Vagina (tissue), 2 donors: ENCODE measurements around the gene SLC46A3. TPM values are rescaled to one million over a fixed set of nuclear protein-coding genes. Genes with fewer than 3 reads are reported as not detected.

Source experiments
- DNase-seq, 2 donors: peaks; one replicate each; pipeline ENCODE4 v3.0.0-alpha.2; 2017; ENCODE audit errors: extremely low spot score in 2 of 2
- H3K27ac ChIP-seq: fragments of 200-600 bp; sonication (generic); one replicate; pipeline ENCODE4 v1.5.1; 2019
- H3K27me3 ChIP-seq: fragments of 200-600 bp; sonication (generic); one replicate; pipeline ENCODE4 v1.5.1; 2019
- H3K36me3 ChIP-seq, 2 donors: fragments of 200-600 bp; sonication (generic); one replicate each; pipeline ENCODE4 v1.5.1; 2017 to 2019
- H3K4me1 ChIP-seq: fragments of 200-600 bp; sonication (generic); one replicate; pipeline ENCODE4 v1.5.1; 2019
- H3K4me3 ChIP-seq, 2 donors: fragments of 200-600 bp; sonication (generic); 1 replicate in 1 of 2; 2 replicates in 1 of 2; pipeline ENCODE4 v1.5.1; 2016 to 2019
- H3K9me3 ChIP-seq: fragments of 200-600 bp; sonication (generic); one replicate; pipeline ENCODE4 v1.5.1; 2019
- POLR2A ChIP-seq, 2 donors: fragments of 450-650 bp; IDR thresholded peaks; one replicate each; pipeline ENCODE4 v1.6.1; 2017; ENCODE audit warnings: antibody characterized with exemption in 2 of 2, mild to moderate bottlenecking in 2 of 2, moderate library complexity in 2 of 2
- POLR2AphosphoS5 ChIP-seq, 2 donors: sonication (generic); formaldehyde crosslinking; IDR thresholded peaks; one replicate each; pipeline ENCODE4 v1.9.0; 2017; ENCODE audit warnings: antibody characterized with exemption in 2 of 2, mild to moderate bottlenecking in 2 of 2, low read depth in 1 of 2; ENCODE audit not compliant: insufficient read depth in 1 of 2
- intact Hi-C: fragments of 100-400 bp; cut with DNase I; formaldehyde crosslinking; loops from one replicate; pipeline ENCODE4 v1.15.1; 2023
- total RNA-seq: library from RNA; depleted of rRNA; stranded (reverse); fragments of >200 nt; gene quantifications from one replicate; pipeline ENCODE4 v1.2.3, GENCODE V29; 2016
- TF ChIP-seq, protein P1 (sequence below), 3 experiments: fragments of 450-650 bp in 2 of 3; fragments of 200-600 bp in 1 of 3; sonication (generic) in 1 of 3; IDR thresholded peaks; one replicate each; pipeline ENCODE4 v1.5.1; 2017 to 2019; ENCODE audit warnings: antibody characterized with exemption in 3 of 3, mild to moderate bottlenecking in 2 of 3, moderate library complexity in 2 of 3

The SLC46A3 gene
- total RNA-seq, 1 donor from 2014 or later = 5.2 TPM

DNA sequence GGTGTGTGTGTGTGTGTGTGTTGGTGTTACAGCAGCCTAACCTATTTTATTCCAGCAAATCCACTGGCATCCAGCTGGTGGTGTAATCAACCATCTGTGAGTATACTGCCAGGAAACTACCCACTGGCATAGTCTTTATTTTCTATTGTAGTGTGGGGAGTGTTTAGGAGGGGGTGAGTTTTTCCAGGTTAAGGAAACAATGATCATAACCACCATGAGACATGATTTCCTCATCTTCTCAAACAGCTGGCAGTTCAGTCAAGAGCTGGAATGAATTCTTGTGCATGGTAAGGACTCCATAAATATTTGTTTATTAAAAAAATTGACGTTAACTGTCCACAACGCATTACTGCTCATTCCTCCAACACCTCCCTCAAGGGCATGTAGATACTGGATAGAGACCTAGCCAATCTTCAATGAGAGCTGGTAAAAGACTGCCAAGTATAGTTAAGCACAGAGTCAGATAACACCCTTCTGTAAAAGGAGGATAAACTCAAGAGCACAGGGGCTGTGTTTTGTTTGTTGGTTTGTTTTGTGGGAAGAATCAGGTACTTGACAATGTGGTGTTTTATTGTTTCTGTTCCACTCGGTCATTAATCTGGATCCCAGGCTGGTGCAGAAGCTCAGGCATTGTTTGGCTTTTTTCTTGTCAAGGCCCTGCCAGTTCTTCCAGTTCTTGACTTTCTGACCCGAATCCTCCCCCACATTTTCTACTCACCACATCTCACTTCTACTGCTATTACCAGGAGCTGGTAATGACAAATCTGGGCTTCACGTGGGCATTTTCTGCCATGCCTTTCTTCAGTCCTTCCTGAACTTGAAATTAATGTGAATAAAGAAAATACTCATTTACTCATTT lies 31.6 kb upstream of the SLC46A3 start:
- intact Hi-C loops = no loop called here
- H3K4me1 ChIP-seq = peaks cover 20% of the 10 kb centered on the region
- TF ChIP-seq POLR2A (IDR thresholded peaks at IDR 0.05) (no peak), POLR2AphosphoS5 (IDR thresholded peaks at IDR 0.05; ENCODE audit: insufficient read depth in 1 of 2, low read depth in 1 of 2) (no peak)
- TF ChIP-seq, protein P1, sequence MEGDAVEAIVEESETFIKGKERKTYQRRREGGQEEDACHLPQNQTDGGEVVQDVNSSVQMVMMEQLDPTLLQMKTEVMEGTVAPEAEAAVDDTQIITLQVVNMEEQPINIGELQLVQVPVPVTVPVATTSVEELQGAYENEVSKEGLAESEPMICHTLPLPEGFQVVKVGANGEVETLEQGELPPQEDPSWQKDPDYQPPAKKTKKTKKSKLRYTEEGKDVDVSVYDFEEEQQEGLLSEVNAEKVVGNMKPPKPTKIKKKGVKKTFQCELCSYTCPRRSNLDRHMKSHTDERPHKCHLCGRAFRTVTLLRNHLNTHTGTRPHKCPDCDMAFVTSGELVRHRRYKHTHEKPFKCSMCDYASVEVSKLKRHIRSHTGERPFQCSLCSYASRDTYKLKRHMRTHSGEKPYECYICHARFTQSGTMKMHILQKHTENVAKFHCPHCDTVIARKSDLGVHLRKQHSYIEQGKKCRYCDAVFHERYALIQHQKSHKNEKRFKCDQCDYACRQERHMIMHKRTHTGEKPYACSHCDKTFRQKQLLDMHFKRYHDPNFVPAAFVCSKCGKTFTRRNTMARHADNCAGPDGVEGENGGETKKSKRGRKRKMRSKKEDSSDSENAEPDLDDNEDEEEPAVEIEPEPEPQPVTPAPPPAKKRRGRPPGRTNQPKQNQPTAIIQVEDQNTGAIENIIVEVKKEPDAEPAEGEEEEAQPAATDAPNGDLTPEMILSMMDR (IDR thresholded peaks at IDR 0.05) = no peak
- no peak for DNase-seq
- H3K27ac ChIP-seq = no peak overlapping the region
- no peaks in the 10 kb centered on the region for H3K9me3 ChIP-seq
- H3K4me3 ChIP-seq = no peak overlapping the region
- H3K27me3 ChIP-seq = no peaks in the 10 kb centered on the region
- H3K36me3 ChIP-seq = no peaks in the 10 kb centered on the region

DNA sequence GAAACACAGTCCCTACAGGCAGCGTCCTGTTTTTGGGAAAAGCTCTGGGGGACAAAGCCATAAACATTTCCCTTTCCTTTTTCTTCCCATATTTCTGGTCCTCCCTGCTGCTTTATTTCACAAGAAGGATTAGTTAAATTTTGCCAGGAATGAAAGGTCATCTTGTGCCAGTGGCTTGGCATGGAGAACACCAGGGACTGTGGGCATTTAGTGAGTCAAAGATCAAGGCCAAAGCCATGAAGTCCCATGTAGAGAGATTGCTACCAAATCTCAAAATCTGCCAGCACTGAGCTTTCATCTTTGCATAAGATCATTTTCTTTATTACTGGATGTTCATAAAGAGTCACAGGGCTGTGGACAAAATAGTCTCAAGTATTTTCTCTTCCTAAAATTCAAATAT lies 29.1 kb upstream of the SLC46A3 start:
- no peak for DNase-seq
- H3K36me3 ChIP-seq = no peaks in the 10 kb centered on the region
- no peak overlapping the region for H3K4me3 ChIP-seq
- no peak overlapping the region for H3K27ac ChIP-seq
- intact Hi-C loops = no loop called here
- TF ChIP-seq POLR2AphosphoS5 (IDR thresholded peaks at IDR 0.05; ENCODE audit: insufficient read depth in 1 of 2, low read depth in 1 of 2) = no peak
- TF ChIP-seq POLR2A (IDR thresholded peaks at IDR 0.05) = no peak
- TF ChIP-seq, protein P1 (IDR thresholded peaks at IDR 0.05) = no peak
- no peaks in the 10 kb centered on the region for H3K9me3 ChIP-seq
- H3K27me3 ChIP-seq = no peaks in the 10 kb centered on the region
- peaks cover under 1% of the 10 kb centered on the region for H3K4me1 ChIP-seq

DNA sequence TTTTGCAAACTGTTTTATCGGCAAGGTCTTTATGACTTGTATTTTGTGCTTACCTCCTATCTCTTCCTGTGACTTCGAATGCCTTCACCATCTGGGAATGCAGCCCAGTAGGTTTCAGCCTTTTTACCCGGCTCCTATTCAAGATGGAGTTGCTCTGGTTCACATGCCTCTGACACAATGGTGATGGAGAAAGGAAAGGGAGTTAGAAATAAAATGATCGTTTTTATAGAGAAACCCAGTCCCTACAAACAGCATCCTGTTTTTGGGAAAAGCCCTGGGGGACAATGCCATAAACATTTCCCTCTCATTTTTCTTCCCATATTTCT lies 27.5 kb upstream of the SLC46A3 start:
- no peaks in the 10 kb centered on the region for H3K9me3 ChIP-seq
- no peaks in the 10 kb centered on the region for H3K4me1 ChIP-seq
- H3K27ac ChIP-seq = no peak overlapping the region
- no peak overlapping the region for H3K4me3 ChIP-seq
- H3K27me3 ChIP-seq = no peaks in the 10 kb centered on the region
- H3K36me3 ChIP-seq = no peaks in the 10 kb centered on the region
- no peak for DNase-seq
- intact Hi-C loops = no loop called here
- TF ChIP-seq POLR2A (IDR thresholded peaks at IDR 0.05) (no peak), POLR2AphosphoS5 (IDR thresholded peaks at IDR 0.05; ENCODE audit: insufficient read depth in 1 of 2, low read depth in 1 of 2) (no peak)
- TF ChIP-seq, protein P1 (IDR thresholded peaks at IDR 0.05) = no peak

DNA sequence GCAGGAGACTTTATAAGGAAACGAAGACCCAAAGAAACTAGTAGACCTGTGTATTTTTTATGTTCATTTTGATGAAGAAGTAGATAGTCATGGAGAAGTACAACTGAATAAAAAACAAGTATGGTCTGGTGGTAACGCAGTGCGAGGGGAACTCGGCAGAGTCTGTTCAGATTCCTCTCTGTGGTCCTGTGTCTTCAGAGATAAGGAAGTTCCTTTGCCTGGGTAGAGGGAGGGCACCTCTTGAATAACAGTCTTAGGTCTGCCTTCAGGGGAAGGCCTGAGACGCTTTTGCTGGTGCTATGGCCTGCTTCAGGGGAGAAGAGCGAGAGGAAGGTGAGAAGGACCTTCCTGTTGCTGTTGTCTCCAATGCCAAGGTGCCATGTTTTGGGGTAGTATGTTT lies 25.9 kb upstream of the SLC46A3 start:
- no peaks in the 10 kb centered on the region for H3K27me3 ChIP-seq
- H3K27ac ChIP-seq = no peak overlapping the region

More for the DNA sequence above, 25.9 kb upstream of the SLC46A3 start:
- Histone ChIP-seq H3K9me3 (no peaks in the 10 kb centered on the region), H3K4me1 (no peaks in the 10 kb centered on the region), H3K36me3 (no peaks in the 10 kb centered on the region), H3K4me3 (no peak overlapping the region)
- intact Hi-C loops = no loop called here
- TF ChIP-seq POLR2A (IDR thresholded peaks at IDR 0.05) (no peak), POLR2AphosphoS5 (IDR thresholded peaks at IDR 0.05; ENCODE audit: insufficient read depth in 1 of 2, low read depth in 1 of 2) (no peak)
- TF ChIP-seq, protein P1 (IDR thresholded peaks at IDR 0.05) = no peak
- no peak for DNase-seq
